Subcutaneous abdominal adipose tissue (tissue), 5 donors: Measurements from ENCODE around the gene FHOD3.

ENCODE experiments used
- H3K27ac ChIP-seq: one replicate; pipeline ENCODE4 v1.7.0; 2013; ENCODE audit warnings: low read depth, mild to moderate bottlenecking, inconsistent platforms, low read length, moderate library complexity
- H3K27me3 ChIP-seq, 5 donors: one replicate each; pipeline ENCODE4 v1.7.0; 2013; ENCODE audit warnings: low read length in 5 of 5, inconsistent platforms in 1 of 5; ENCODE audit not compliant: control insufficient read depth in 5 of 5, insufficient read depth in 4 of 5
- H3K36me3 ChIP-seq, 5 donors: one replicate each; pipeline ENCODE4 v1.7.0; 2013; ENCODE audit warnings: low read length in 5 of 5; ENCODE audit not compliant: control insufficient read depth in 5 of 5, insufficient read depth in 5 of 5
- H3K4me1 ChIP-seq, 5 donors: one replicate each; pipeline ENCODE4 v1.7.0; 2013; ENCODE audit warnings: low read length in 5 of 5, mild to moderate bottlenecking in 3 of 5, moderate library complexity in 1 of 5; ENCODE audit not compliant: control insufficient read depth in 5 of 5, insufficient read depth in 5 of 5
- H3K4me3 ChIP-seq, 5 donors: one replicate each; pipeline ENCODE4 v1.7.0; 2013; ENCODE audit warnings: low read length in 5 of 5, low read depth in 1 of 5
- H3K9ac ChIP-seq, 5 donors: one replicate each; pipeline ENCODE4 v1.7.0; 2013; ENCODE audit warnings: low read length in 5 of 5, mild to moderate bottlenecking in 4 of 5, moderate library complexity in 3 of 5
- H3K9me3 ChIP-seq, 5 donors: one replicate each; pipeline ENCODE4 v1.7.0; 2013; ENCODE audit warnings: low read length in 5 of 5; ENCODE audit not compliant: control insufficient read depth in 5 of 5
- donor health status: healthy.
- donor health status: healthy.
- donor health status: healthy.
- donor health status: healthy.
- donor health status: healthy.

FHOD3 gene

DNA sequence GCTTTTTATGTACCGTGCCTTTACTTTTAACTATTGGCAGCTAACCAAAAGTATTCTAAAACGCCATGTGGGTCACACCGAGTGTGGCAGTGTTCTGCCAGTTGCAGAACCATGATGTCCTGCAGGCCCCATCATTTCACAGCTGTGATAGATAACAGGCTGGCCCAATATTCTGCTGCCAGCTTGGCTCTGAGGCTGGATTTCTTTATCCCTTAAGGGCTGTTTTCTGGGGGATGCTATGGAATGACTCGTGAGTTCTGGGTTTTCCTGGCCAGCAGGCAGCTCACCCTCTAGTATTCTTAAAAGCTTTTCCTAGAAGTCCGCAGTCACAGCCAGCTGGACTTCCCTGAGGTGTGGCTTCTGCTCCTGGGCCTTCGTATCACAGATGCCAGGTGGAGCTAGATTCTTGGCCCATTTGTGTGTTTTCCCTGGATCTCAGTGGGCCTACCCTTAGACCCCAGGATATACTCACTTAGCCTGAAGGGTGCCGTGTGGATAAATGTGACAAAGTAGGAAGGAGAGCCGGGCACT, 41.0 kb downstream of the FHOD3 start:
- H3K4me3 ChIP-seq: no peak overlapping the region
- no peak overlapping the region for H3K9ac ChIP-seq
- no peaks in the 10 kb centered on the region for H3K4me1 ChIP-seq
- H3K27me3 ChIP-seq: peaks cover 0 to 3% (median 0%) of the 10 kb centered on the region in 5 donors
- H3K36me3 ChIP-seq: no peaks in the 10 kb centered on the region
- no peak overlapping the region for H3K27ac ChIP-seq
- peaks cover 0 to 13% (median 6%) of the 10 kb centered on the region in 5 donors for H3K9me3 ChIP-seq

GRCh38 chr18:36340246-36340645, 42.7 kb downstream of the FHOD3 start:
- H3K9me3 ChIP-seq: peaks cover 0 to 13% (median 6%) of the 10 kb centered on the region in 5 donors
- H3K27ac ChIP-seq: no peak overlapping the region
- H3K4me1 ChIP-seq: no peaks in the 10 kb centered on the region

DNA sequence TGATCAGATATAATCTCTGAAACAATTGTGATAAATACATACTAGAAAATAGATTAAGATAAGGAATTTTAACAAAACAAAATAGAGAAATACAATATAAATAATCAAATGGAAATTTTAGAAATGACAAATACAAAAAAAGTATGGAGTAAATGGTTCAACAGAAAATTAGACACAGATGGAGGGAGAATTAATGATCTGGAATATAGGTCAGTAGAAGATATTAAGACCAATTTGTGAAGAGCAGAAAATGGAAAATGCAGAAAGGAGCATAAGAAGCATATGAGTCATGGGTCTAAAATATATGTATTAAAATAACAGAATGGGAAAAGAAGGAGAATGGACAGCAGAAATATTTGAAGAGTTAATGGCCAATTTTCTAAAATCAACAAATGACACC, 44.4 kb downstream of the FHOD3 start:
- H3K36me3 ChIP-seq: no peaks in the 10 kb centered on the region
- H3K27ac ChIP-seq: no peak overlapping the region
- H3K27me3 ChIP-seq: no peaks in the 10 kb centered on the region
- peaks cover 0 to 13% (median 6%) of the 10 kb centered on the region in 5 donors for H3K9me3 ChIP-seq
- H3K9ac ChIP-seq: no peak overlapping the region
- no peaks in the 10 kb centered on the region for H3K4me1 ChIP-seq
- H3K4me3 ChIP-seq: no peak overlapping the region

More at GRCh38 chr18:36340246-36340645, 42.7 kb downstream of the FHOD3 start:
- H3K9ac ChIP-seq: no peak overlapping the region
- peaks cover 0 to 3% (median 0%) of the 10 kb centered on the region in 5 donors for H3K27me3 ChIP-seq
- H3K36me3 ChIP-seq: no peaks in the 10 kb centered on the region
- no peak overlapping the region for H3K4me3 ChIP-seq

DNA sequence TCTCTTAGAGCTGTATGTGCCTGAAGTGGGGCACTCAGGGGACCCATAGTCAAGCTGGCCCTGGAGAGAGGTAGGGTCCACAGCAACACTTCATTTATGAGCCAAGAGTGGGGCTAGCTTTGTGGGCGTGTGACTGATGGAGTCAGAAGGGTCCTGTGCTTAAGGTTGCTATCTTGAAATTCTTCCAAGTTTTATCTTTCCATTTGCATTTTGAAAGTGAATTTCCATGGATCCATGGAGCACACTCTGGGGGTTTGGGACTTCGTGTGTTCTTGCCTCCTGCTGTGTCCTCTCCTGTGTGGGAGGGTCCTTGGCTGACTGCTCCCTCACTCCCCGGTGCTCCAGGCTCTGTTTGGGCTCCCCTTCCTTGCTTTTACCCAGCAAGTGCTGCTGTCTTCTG, 50.8 kb downstream of the FHOD3 start:
- Histone ChIP-seq H3K9me3 (no peaks in the 10 kb centered on the region), H3K4me1 (no peaks in the 10 kb centered on the region), H3K9ac (no peak overlapping the region), H3K27me3 (peaks cover 0 to 2% (median 0%) of the 10 kb centered on the region in 5 donors), H3K27ac (no peak overlapping the region), H3K36me3 (no peaks in the 10 kb centered on the region), H3K4me3 (no peak overlapping the region)

GRCh38 chr18:36348971-36349417, 51.5 kb downstream of the FHOD3 start:
- Histone ChIP-seq H3K27me3 (peaks cover 0 to 2% (median 0%) of the 10 kb centered on the region in 5 donors), H3K9ac (no peak overlapping the region), H3K9me3 (peaks cover 0 to 4% (median under 1%) of the 10 kb centered on the region in 5 donors), H3K36me3 (no peaks in the 10 kb centered on the region), H3K27ac (no peak overlapping the region), H3K4me3 (no peak overlapping the region), H3K4me1 (no peaks in the 10 kb centered on the region)

DNA sequence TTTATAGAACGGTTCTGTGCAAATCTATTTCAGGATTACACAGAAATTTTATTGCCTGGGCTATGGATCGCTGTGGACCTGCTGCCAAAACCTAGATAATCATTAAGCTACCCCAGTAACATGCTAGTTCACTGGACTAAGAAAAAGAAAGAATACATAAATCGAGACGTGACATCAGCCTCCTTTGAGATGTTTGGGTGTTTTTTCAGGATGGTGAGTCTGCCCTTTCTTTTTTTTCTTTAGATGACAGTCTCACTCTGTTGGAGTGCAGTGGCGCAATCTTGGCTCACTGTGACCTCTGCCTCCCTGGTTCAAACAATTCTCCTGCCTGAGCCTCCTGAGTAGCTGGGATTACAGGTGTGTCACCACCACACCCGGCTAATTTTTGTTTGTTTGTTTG, 52.0 kb downstream of the FHOD3 start:
- Histone ChIP-seq H3K27me3 (peaks cover 0 to 2% (median 0%) of the 10 kb centered on the region in 5 donors), H3K4me1 (no peaks in the 10 kb centered on the region), H3K36me3 (no peaks in the 10 kb centered on the region), H3K9me3 (peaks cover 0 to 4% (median 3%) of the 10 kb centered on the region in 5 donors), H3K9ac (no peak overlapping the region), H3K27ac (no peak overlapping the region), H3K4me3 (no peak overlapping the region)

GRCh38 chr18:36350251-36350651, 52.7 kb downstream of the FHOD3 start:
- H3K27ac ChIP-seq: no peak overlapping the region
- no peaks in the 10 kb centered on the region for H3K4me1 ChIP-seq

DNA sequence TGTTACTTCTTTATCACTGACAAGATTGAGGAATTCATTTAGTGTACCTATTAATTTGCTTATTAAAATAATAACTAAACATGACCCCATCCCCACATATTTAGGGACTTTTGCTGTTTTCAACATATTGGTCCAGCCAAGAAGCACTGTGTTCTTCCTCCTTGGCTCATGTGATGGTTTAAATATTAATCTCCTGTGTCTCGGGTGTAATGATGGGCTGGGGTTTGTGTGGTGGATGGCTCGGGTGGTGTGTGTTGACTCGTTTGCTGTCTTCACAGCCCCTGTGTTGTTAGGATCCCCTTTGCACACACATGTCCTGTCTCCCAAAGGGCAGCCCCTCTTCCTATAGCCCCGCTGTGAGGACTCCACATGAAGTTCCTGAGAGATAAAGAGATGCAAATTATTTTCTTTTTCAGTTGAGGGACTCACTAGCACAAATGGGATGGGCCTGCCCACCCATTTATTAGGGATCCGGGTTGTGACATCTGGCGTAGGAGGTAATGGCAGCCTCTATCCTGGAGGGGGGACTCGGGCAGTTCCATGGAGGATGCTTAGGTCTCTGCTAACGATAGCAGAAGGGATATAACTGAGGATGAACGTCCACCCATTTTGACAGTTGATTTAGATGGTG, 53.4 kb downstream of the FHOD3 start:
- Histone ChIP-seq H3K27me3 (peaks cover 0 to 2% (median 0%) of the 10 kb centered on the region in 5 donors), H3K27ac (no peak overlapping the region), H3K4me1 (no peaks in the 10 kb centered on the region), H3K9me3 (peaks cover 0 to 4% (median 3%) of the 10 kb centered on the region in 5 donors), H3K4me3 (no peak overlapping the region), H3K36me3 (no peaks in the 10 kb centered on the region), H3K9ac (no peak overlapping the region)

More at GRCh38 chr18:36350251-36350651, 52.7 kb downstream of the FHOD3 start:
- Histone ChIP-seq H3K27me3 (peaks cover 0 to 2% (median 0%) of the 10 kb centered on the region in 5 donors), H3K36me3 (no peaks in the 10 kb centered on the region), H3K9me3 (peaks cover 0 to 4% (median 3%) of the 10 kb centered on the region in 5 donors), H3K9ac (no peak overlapping the region), H3K4me3 (no peak overlapping the region)

DNA sequence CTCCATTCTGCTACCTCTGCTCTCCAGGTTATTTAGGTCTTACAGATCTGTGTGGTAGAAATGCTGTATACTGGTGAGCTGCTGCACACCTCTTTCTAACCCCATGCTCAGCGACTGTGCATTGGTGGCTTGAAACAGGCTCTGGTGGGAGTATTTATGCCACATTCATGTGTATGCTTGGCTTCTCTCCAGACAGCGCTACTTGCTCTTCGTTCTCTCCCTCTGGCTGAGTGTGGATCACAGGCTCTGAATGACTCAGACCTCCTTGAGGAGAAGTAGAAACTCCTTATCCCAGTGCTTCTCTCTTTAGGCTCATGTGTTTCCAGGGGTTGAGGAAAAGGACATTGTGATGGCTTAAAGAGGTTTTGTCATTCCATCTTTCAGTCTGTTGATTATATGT, 54.9 kb downstream of the FHOD3 start:
- no peak overlapping the region for H3K4me3 ChIP-seq
- no peak overlapping the region for H3K9ac ChIP-seq
- peaks cover 0 to 2% (median 0%) of the 10 kb centered on the region in 5 donors for H3K27me3 ChIP-seq
- no peak overlapping the region for H3K27ac ChIP-seq
- H3K4me1 ChIP-seq: no peaks in the 10 kb centered on the region
- peaks cover 0 to 4% (median 3%) of the 10 kb centered on the region in 5 donors for H3K9me3 ChIP-seq
- H3K36me3 ChIP-seq: no peaks in the 10 kb centered on the region

DNA sequence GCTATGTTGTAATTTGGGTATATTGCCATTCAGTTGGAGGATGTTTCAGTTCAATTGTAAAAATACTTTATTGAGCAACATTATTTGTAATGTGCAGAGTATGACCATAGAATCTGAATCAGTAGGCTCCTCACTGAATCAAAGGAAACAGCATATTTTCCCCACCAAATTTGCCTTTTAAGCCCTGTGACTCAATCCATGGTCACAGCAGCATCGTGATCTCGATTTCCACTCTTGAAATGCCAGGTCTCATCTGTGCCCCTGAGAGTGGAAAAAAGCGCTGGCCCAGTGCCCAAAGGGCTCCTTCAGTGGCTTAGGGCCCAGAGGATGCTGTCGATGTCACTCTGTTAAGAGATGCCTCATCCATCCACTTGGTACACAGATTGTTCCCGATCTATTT, 57.5 kb downstream of the FHOD3 start:
- H3K36me3 ChIP-seq: no peaks in the 10 kb centered on the region
- H3K27ac ChIP-seq: no peak overlapping the region
- H3K27me3 ChIP-seq: peaks cover 0 to 2% (median 0%) of the 10 kb centered on the region in 5 donors
- H3K9me3 ChIP-seq: peaks cover 0 to 4% (median 3%) of the 10 kb centered on the region in 5 donors
- H3K9ac ChIP-seq: no peak overlapping the region
- no peaks in the 10 kb centered on the region for H3K4me1 ChIP-seq
- H3K4me3 ChIP-seq: no peak overlapping the region
